PC-3 (cell line): ENCODE data around the gene GLB1L3. TPM values are rescaled to one million over a fixed set of nuclear protein-coding genes. Genes with fewer than 3 reads are reported as not detected.
"Not testable (repeated sequence)": the region's sequence is repeated elsewhere in the genome, so short reads cannot be mapped to it uniquely, and the experiment has no call there.

Source experiments
- ATAC-seq: fragments of 200-7000 bp; cut with Tn5 transposase; 2 replicates; pipeline ENCODE4 v1.9.1; 2020; ENCODE audit warnings: mild to moderate bottlenecking, moderate library complexity
- BruUV-seq: library from RNA; stranded (reverse); fragments of 400-500 nt; replicated peaks from 2 replicates; lab custom pipeline; 2021; lab: Mats Ljungman, UMichigan
- CTCF ChIA-PET: fragments of 300-600 bp; sonication (Branson Sonifier 250); formaldehyde crosslinking; loops from one replicate; lab custom pipeline; 2022; ENCODE audit warnings: antibody characterized with exemption; lab: Charles Lee
- POLR2A ChIA-PET: fragments of 300-600 bp; sonication (Branson Sonifier 250); formaldehyde crosslinking; loops from one replicate; lab custom pipeline; 2022; ENCODE audit warnings: antibody characterized with exemption; ENCODE audit not compliant: unreplicated experiment; lab: Charles Lee
- DNase-seq: peaks from one replicate; pipeline ENCODE4 v3.0.0-alpha.2; 2015
- H2AFZ ChIP-seq: fragments of 300-600 bp; sonication (generic); 2 replicates; pipeline ENCODE4 v1.6.0; 2016; ENCODE audit warnings: antibody characterized with exemption, low read length
- H3F3A ChIP-seq: fragments of 300-600 bp; sonication (generic); one replicate; pipeline ENCODE4 v1.6.0; 2017; ENCODE audit warnings: antibody characterized with exemption, low read length, control low read depth, mild to moderate bottlenecking; ENCODE audit not compliant: unreplicated experiment
- H3K27ac ChIP-seq: fragments of 300-600 bp; sonication (generic); 2 replicates; pipeline ENCODE4 v1.5.1; 2016; ENCODE audit warnings: mild to moderate bottlenecking, low read length
- H3K27me3 ChIP-seq: fragments of 300-600 bp; sonication (generic); 2 replicates; pipeline ENCODE4 v1.6.1; 2016; ENCODE audit warnings: low read length, mixed read lengths
- H3K36me3 ChIP-seq: fragments of 300-600 bp; sonication (generic); 2 replicates; pipeline ENCODE4 v1.6.1; 2016; ENCODE audit warnings: low read depth, mixed run types, low read length, mixed read lengths
- H3K4me1 ChIP-seq: fragments of 300-600 bp; sonication (generic); 2 replicates; pipeline ENCODE4 v1.5.1; 2016; ENCODE audit warnings: low read length; ENCODE audit not compliant: insufficient read depth
- H3K4me2 ChIP-seq: fragments of 300-600 bp; sonication (generic); 2 replicates; pipeline ENCODE4 v1.6.0; 2016; ENCODE audit warnings: low read length
- H3K4me3 ChIP-seq: fragments of 300-600 bp; sonication (generic); 2 replicates; pipeline ENCODE4 v1.5.1; 2016; ENCODE audit warnings: mild to moderate bottlenecking, low read length, mixed read lengths
- H3K79me2 ChIP-seq: fragments of 300-600 bp; sonication (generic); 2 replicates; pipeline ENCODE4 v1.6.1; 2017; ENCODE audit warnings: low read length, mixed read lengths
- H3K9ac ChIP-seq: fragments of 300-600 bp; sonication (generic); 2 replicates; pipeline ENCODE4 v1.6.0; 2016; ENCODE audit warnings: mild to moderate bottlenecking, low read length
- H3K9me2 ChIP-seq: fragments of 300-600 bp; sonication (generic); replicated peaks from 2 replicates; pipeline ENCODE4 v1.6.1; 2016; ENCODE audit warnings: mixed run types, low read length, mixed read lengths
- H3K9me3 ChIP-seq: fragments of 300-600 bp; sonication (generic); 2 replicates; pipeline ENCODE4 v1.6.1; 2016; ENCODE audit warnings: low read length, mixed read lengths
- H4K20me1 ChIP-seq: fragments of 300-600 bp; sonication (generic); 2 replicates; pipeline ENCODE4 v1.6.1; 2016; ENCODE audit warnings: low read length, mixed read lengths
- EZH2 ChIP-seq: fragments of 300-600 bp; sonication (generic); IDR thresholded peaks from one replicate; pipeline ENCODE4 v1.6.1; 2017; ENCODE audit warnings: antibody characterized with exemption, mild to moderate bottlenecking, low read length; ENCODE audit not compliant: unreplicated experiment
- EZH2phosphoT487 ChIP-seq: fragments of 300-600 bp; sonication (generic); IDR thresholded peaks from 2 replicates; pipeline ENCODE4 v1.6.1; 2018; ENCODE audit warnings: mild to moderate bottlenecking, antibody characterized with exemption, low read length, borderline replicate concordance
- intact Hi-C: fragments of 100-400 bp; cut with micrococcal nuclease; formaldehyde crosslinking; loops from 2 replicates; pipeline ENCODE4 v1.9.0; 2023
- total RNA-seq: library from RNA; depleted of rRNA; stranded (reverse); fragments of >200 nt; gene quantifications from 2 replicates; pipeline ENCODE4 v1.2.3, GENCODE V29; 2014
- TF ChIP-seq, protein P1 (sequence below): fragments of 300-600 bp; sonication (generic); conservative IDR thresholded peaks from 2 replicates; pipeline ENCODE4 v1.5.1; 2017; ENCODE audit warnings: antibody characterized with exemption, low read depth, mild to moderate bottlenecking, low read length

Gene GLB1L3
- total RNA-seq, 1 experiment from 2014 or later = not detected

DNA sequence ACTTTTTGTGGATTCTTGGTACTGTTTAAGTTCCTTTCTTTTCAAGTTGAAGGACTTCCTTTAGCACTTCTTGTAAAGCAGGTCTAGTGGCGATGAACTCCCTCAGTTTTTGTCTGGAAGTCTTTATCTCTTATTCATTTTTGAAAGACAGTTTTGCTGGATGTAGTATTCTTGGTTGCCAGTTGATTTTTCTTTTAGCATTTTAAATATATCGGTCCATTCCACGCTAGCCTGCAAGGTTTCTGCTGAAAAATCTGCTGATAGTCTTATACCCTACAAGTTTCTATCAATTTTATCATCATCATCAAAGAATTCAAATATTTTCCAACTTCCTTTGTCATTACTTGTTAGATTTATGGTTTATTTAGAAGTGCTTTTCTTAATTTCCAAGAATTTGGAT is 40.9 kb downstream of the GLB1L3 start:
- DNase-seq (no peak), ATAC-seq (no peak)
- H3K9ac ChIP-seq = no peak overlapping the region
- peaks cover 17% of the 10 kb centered on the region; the same call in 1 of the 2 replicates for H3K9me3 ChIP-seq
- no peaks in the 10 kb centered on the region for H3K36me3 ChIP-seq
- no peaks in the 10 kb centered on the region for H3K79me2 ChIP-seq
- intact Hi-C loops = no loop called here
- peaks cover 46% of the 10 kb centered on the region for H3K27me3 ChIP-seq
- no peak for TF ChIP-seq EZH2
- TF ChIP-seq EZH2phosphoT487 = no peak
- TF ChIP-seq, protein P1, sequence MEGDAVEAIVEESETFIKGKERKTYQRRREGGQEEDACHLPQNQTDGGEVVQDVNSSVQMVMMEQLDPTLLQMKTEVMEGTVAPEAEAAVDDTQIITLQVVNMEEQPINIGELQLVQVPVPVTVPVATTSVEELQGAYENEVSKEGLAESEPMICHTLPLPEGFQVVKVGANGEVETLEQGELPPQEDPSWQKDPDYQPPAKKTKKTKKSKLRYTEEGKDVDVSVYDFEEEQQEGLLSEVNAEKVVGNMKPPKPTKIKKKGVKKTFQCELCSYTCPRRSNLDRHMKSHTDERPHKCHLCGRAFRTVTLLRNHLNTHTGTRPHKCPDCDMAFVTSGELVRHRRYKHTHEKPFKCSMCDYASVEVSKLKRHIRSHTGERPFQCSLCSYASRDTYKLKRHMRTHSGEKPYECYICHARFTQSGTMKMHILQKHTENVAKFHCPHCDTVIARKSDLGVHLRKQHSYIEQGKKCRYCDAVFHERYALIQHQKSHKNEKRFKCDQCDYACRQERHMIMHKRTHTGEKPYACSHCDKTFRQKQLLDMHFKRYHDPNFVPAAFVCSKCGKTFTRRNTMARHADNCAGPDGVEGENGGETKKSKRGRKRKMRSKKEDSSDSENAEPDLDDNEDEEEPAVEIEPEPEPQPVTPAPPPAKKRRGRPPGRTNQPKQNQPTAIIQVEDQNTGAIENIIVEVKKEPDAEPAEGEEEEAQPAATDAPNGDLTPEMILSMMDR = no peak
- no peak overlapping the region for H3K4me3 ChIP-seq
- H3K4me1 ChIP-seq = no peaks in the 10 kb centered on the region
- no peak overlapping the region for H2AFZ ChIP-seq
- no TSS peak for BruUV-seq
- no peaks in the 10 kb centered on the region for H3F3A ChIP-seq
- H3K9me2 ChIP-seq = no peaks in the 10 kb centered on the region
- H3K4me2 ChIP-seq = no peak overlapping the region
- H4K20me1 ChIP-seq = no peaks in the 10 kb centered on the region
- POLR2A ChIA-PET = no interaction called here
- CTCF ChIA-PET = no interaction called here
- no peak overlapping the region for H3K27ac ChIP-seq

DNA sequence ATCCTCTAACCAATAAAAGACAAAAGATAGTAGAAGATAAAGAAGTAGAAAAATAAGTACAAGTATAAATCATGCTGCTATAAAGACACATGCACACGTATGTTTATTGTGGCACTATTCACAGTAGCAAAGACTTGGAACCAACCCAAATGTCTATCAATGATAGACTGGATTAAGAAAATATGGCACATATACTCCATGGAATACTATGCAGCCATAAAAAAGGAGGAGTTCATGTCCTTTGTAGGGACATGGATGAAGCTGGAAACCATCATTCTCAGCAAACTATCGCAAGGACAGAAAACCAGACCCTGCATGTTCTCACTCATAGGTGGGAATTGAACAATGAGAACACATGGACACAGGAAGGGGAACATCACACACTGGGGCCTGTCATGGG is 45.2 kb downstream of the GLB1L3 start:
- H3K4me1 ChIP-seq, intact Hi-C loops, H3F3A ChIP-seq, H3K79me2 ChIP-seq, H2AFZ ChIP-seq, H3K4me3 ChIP-seq, CTCF ChIA-PET, H3K9me2 ChIP-seq, H4K20me1 ChIP-seq, H3K9ac ChIP-seq, DNase-seq, H3K4me2 ChIP-seq, H3K36me3 ChIP-seq, POLR2A ChIA-PET, BruUV-seq, ATAC-seq, H3K27ac ChIP-seq: not testable (repeated sequence)
- Histone ChIP-seq H3K27me3 (peaks cover 38% of the 10 kb centered on the region), H3K9me3 (peaks cover 16% of the 10 kb centered on the region; the same call in 1 of the 2 replicates)

DNA sequence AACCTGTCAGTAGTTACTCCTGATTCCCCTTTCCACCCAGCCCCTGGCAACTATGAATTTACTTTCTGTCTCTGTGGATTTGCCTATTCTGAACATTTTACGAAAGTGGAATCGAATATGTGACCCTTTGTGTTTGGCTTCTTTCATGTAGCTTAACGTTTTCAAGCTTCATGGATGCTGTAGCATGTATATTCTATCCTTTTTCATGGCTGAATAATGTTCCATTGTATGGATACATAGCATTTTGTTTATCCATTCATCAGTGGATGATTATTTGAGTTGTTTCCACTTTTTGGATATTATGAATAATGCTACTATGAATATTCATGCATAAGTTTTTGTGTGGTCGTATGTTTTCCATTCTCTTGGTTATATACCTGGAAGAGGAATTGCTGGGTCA is 46.4 kb downstream of the GLB1L3 start:
- Histone ChIP-seq H3F3A (no peaks in the 10 kb centered on the region), H4K20me1 (no peaks in the 10 kb centered on the region), H3K4me2 (no peak overlapping the region), H3K9ac (no peak overlapping the region), H3K9me3 (0 out of 2 replicates have a peak, but pooled peaks cover 8% of the 10 kb centered on the region), H2AFZ (no peak overlapping the region), H3K9me2 (no peaks in the 10 kb centered on the region), H3K79me2 (no peaks in the 10 kb centered on the region), H3K27ac (no peak overlapping the region), H3K4me1 (no peaks in the 10 kb centered on the region), H3K27me3 (peaks cover 43% of the 10 kb centered on the region), H3K4me3 (no peak overlapping the region), H3K36me3 (no peaks in the 10 kb centered on the region)
- no TSS peak for BruUV-seq
- POLR2A ChIA-PET = no interaction called here
- CTCF ChIA-PET = no interaction called here
- intact Hi-C loops = no loop called here
- no peak for DNase-seq
- no peak for ATAC-seq
- TF ChIP-seq EZH2 (no peak), EZH2phosphoT487 (no peak)
- TF ChIP-seq, protein P1 = no peak
